ENCODE results near the gene OR10A3. TPM values are rescaled to one million over a fixed set of nuclear protein-coding genes. Genes with fewer than 3 reads are reported as not detected.

The OR10A3 gene
- total and polyA plus RNA-seq, 2 of the 8 experiments (the other 6 are each of a cell fraction or from before 2014, with no cell fraction given) = not detected

GRCh38 chr11:7889985-7890384 is 51.5 kb downstream of the OR10A3 start:
- Histone ChIP-seq H2AK5ac (ENCODE audit: low read depth, low read length) (no peak overlapping the region), H3K79me1 (ENCODE audit: low read depth, low read length) (no peaks in the 10 kb centered on the region; the same call in 1 of the 2 replicates), H3K4me3 (ENCODE audit: extremely low read depth in 1 of 4, insufficient read depth in 2 of 4, low read depth in 3 of 4, low read length in 4 of 4) (no peak overlapping the region), H4K20me1 (replicated peaks in 1 of 2; ENCODE audit: control insufficient read depth in 1 of 2, insufficient read depth in 2 of 2, low read length in 2 of 2) (no peaks in the 10 kb centered on the region), H4K91ac (replicated peaks; ENCODE audit: insufficient read length, low read length) (no peak overlapping the region), H3K23me2 (ENCODE audit: low read depth, low read length) (no peaks in the 10 kb centered on the region; the same call in 1 of the 2 replicates), H3K36me3 (ENCODE audit: control insufficient read depth in 2 of 4, insufficient read depth in 4 of 4, low read length in 3 of 4) (no peaks in the 10 kb centered on the region), H3K79me2 (ENCODE audit: control insufficient read depth in 1 of 2, insufficient read depth in 2 of 2, low read length in 2 of 2) (no peaks in the 10 kb centered on the region), H2BK5ac (ENCODE audit: low read depth, low read length) (no peak overlapping the region), H3K4ac (replicated peaks; ENCODE audit: insufficient read length, low read depth, low read length) (no peak overlapping the region), H2BK120ac (replicated peaks; ENCODE audit: low read depth, low read length) (no peak overlapping the region), H3K56ac (replicated peaks; ENCODE audit: insufficient read length, low read depth, low read length) (no peak overlapping the region), H3K14ac (ENCODE audit: insufficient read length) (no peak overlapping the region), H3K18ac (ENCODE audit: extremely low read depth, low read length) (no peak overlapping the region), H3K4me2 (ENCODE audit: insufficient read depth in 1 of 2, low read depth in 2 of 2, low read length in 2 of 2) (no peak overlapping the region), H4K5ac (ENCODE audit: insufficient read length, low read depth, low read length) (no peak overlapping the region), H3K9ac (replicated peaks in 1 of 4; ENCODE audit: extremely low read depth in 1 of 4, low read depth in 3 of 4, low read length in 3 of 4) (no peak overlapping the region), H3K27me3 (replicated peaks in 1 of 4; ENCODE audit: control insufficient read depth in 3 of 4, extremely low read depth in 1 of 4, insufficient read depth in 3 of 4, low read length in 3 of 4) (peaks cover 0 to 1% (median 0%) of the 10 kb centered on the region in 4 experiments; a peak in 1 of 7 replicates), H3K27ac (ENCODE audit: low read depth, low read length) (no peak overlapping the region), H2AFZ (ENCODE audit: low read length) (no peak overlapping the region), H3K4me1 (replicated peaks in 1 of 4; ENCODE audit: control insufficient read depth in 3 of 4, insufficient read depth in 4 of 4, low read length in 3 of 4) (0 out of 7 replicates have a peak, but pooled peaks cover 0 to 2% (median 0%) of the 10 kb centered on the region in 4 experiments), H3K23ac (ENCODE audit: insufficient read length) (no peak overlapping the region), H4K8ac (ENCODE audit: extremely low read depth, insufficient read depth, low read length) (no peak overlapping the region), H3K9me3 (ENCODE audit: insufficient read depth in 2 of 2, low read depth in 1 of 2, low read length in 1 of 2) (no peaks in the 10 kb centered on the region), H2BK20ac (ENCODE audit: low read length) (no peak overlapping the region), H2BK15ac (ENCODE audit: low read length) (no peak overlapping the region), H2BK12ac (ENCODE audit: low read depth, low read length) (no peak overlapping the region)
- DNase-seq (ENCODE audit: low read depth in 1 of 2, low spot score in 2 of 2) = no peak
- no peak for FAIRE-seq
- 82% methylated on average over 5 of the region's 5 CpGs; no CpG with 5 or more reads in 1 of the 2 experiments for WGBS, 2 experiments (ENCODE audit: extremely low coverage in 1 of 2, insufficient coverage in 1 of 2, insufficient read length in 1 of 2, insufficient replicate concordance in 2 of 2, low coverage in 1 of 2, low lambda C conversion rate in 2 of 2, missing lambda C conversion rate in 1 of 2)
- ChIA-PET CTCF (ENCODE audit: partially characterized antibody) (interaction anchor here (0.6 to 8.0 kb wide), 5 partner anchors 12 to 143 kb away, joined by 3 to 106 read pairs (median 12); partner anchors contain the start of gene EIF3F), POLR2A (ENCODE audit: partially characterized antibody) (interaction anchor here (0.7 kb wide), 1 partner anchor 425 kb away, joined by 3 read pairs; no protein-coding TSS in a partner anchor)
- TF ChIP-seq CBX8 (IDR thresholded peaks at IDR 0.05; ENCODE audit: borderline replicate concordance, low read depth, low read length) = no peak
- TF ChIP-seq CEBPB (IDR thresholded peaks at IDR 0.05; ENCODE audit: low read depth, low read length) = no peak
- no peak for TF ChIP-seq CTCF (IDR thresholded peaks at IDR 0.05; ENCODE audit: control extremely low read depth in 1 of 3, insufficient read depth in 1 of 3, low read depth in 1 of 3, low read length in 3 of 3)
- no peak for TF ChIP-seq USF2 (IDR thresholded peaks at IDR 0.05; ENCODE audit: low read length)
- TF ChIP-seq FOSL1 (IDR thresholded peaks at IDR 0.05; ENCODE audit: insufficient read depth, low read depth, low read length) = no peak

Data from H1 (cell line).